H7 (cell line): ENCODE results near the gene ERGIC3. TPM values are rescaled to one million over a fixed set of nuclear protein-coding genes. Genes with fewer than 3 reads are reported as not detected.

ENCODE experiments used
- DNase-seq: peaks from one replicate; pipeline ENCODE4 v3.0.0; 2012
- H3K27me3 ChIP-seq: 2 replicates; pipeline ENCODE4 v1.6.0; 2011; ENCODE audit warnings: mild to moderate bottlenecking, low read length; ENCODE audit not compliant: control insufficient read depth, insufficient read depth
- H3K36me3 ChIP-seq: replicated peaks from 2 replicates; pipeline ENCODE4 v1.5.1; 2011; ENCODE audit warnings: low read length; ENCODE audit not compliant: control insufficient read depth, insufficient read depth
- H3K4me3 ChIP-seq: 2 replicates; pipeline ENCODE4 v1.5.1; 2011; ENCODE audit warnings: low read depth, mild to moderate bottlenecking, control low read depth, low read length, moderate library complexity; ENCODE audit not compliant: insufficient read depth
- total RNA-seq: library from RNA; depleted of rRNA; stranded (reverse); fragments of >200 nt; shearing (Covaris generic); gene quantifications from 2 replicates; pipeline ENCODE4 v1.2.3, GENCODE V29; 2014

Gene ERGIC3
- total RNA-seq, 1 experiment from 2014 or later, result 213 TPM

DNA sequence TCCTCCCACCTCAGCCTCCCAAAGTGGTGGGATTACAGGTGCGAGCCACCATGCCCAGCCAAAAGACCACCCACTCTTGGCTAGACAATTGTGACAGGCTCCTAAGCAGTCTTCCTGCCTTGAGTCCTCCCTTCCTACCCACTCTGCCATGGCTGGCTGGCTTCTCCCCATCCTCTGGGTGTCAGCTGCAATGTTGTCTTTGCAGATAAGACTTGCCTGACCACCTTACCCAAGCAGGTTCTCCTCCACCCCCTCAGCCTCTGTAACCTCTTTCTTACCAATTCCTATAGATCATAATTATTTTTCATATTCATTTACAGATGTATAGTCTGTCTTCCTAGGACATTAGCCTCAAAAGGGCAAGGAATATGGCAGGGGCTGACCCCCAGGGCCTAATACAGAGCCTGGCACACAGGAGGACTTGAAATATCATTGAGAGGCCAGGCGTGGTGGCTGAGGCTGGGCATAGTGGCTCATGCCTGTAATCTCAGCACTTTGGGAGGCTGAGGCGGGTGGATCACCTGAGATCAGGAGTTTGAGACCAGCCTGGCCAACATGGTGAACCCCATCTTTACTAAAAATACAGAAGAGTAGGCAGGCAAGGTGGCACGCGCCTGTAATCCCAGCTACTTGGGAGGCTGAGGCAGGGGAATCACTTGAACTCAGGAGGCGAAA, 45.0 kb downstream of the ERGIC3 start:
- no peak for DNase-seq
- H3K27me3 ChIP-seq, result no peaks in the 10 kb centered on the region
- no peak overlapping the region for H3K4me3 ChIP-seq
- no peaks in the 10 kb centered on the region for H3K36me3 ChIP-seq

DNA sequence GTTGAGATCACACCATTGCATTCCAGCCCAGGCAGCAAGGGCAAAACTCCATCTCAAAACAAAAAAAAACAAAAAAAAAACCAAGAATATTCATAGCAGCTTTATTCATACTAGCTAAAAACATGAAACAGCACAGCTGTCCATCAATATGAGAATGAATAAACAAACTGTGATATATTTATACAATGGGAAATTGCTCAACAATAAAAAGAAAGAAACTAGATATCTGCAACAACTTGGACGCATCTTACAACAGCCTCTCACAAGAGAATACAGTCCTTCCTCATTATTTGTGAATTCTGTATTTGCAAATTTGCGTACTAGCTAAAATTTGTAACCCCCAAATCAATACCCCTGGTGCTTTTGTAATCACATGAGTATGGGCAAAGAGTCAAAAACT, 45.6 kb downstream of the ERGIC3 start:
- no peak for DNase-seq
- no peaks in the 10 kb centered on the region for H3K36me3 ChIP-seq
- H3K27me3 ChIP-seq, result no peaks in the 10 kb centered on the region
- H3K4me3 ChIP-seq, result no peak overlapping the region

DNA sequence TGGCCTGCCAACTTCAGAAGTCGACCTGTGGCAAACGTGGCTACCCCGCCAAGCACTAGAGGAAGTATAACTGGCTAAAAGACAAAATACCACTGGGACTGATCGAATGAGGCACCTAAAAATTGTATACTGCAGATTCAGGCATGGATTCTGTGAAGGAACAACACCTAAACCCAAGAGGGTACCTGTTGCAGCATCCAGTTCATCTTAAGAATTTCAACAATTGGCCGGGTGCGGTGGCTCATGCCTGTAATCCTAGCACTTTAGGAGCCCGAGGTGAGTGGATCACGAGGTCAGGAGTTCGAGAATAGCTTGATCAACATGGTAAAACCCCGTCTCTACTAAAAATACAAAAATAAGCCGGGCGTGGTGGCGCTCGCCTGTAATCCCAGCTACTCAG, 46.5 kb downstream of the ERGIC3 start:
- no peak for DNase-seq
- H3K36me3 ChIP-seq, result no peaks in the 10 kb centered on the region
- H3K4me3 ChIP-seq, result no peak overlapping the region
- no peaks in the 10 kb centered on the region for H3K27me3 ChIP-seq

DNA sequence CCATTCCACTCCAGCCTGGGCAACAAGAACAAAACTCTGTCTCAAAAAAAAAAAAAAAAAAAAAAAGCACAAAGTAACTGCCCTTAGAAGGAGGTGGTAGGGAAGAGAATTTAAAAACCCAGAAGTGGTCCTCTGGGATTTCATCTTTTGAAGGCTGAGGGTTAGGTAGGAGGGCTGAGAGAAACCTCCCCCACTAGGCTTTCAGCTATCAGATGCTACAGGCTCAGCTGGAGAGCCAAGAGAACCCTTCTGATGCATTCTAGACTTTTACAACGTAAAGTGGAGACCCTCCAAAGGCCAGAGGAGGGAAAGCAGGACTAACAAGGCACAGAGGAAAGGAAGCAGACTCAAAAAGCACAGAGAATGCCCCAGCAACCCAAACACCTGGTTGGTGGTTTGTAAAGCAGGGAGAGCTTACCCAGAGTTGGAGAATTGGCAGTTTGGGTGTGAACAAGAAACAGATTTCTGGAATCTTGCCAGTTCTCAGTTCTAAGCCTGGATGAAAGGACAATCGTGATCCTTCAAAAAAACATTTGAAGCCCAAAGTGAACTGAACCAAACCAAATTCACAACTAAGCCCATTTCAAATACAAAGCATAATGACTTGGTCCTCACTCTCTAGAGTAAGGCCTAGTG, 50.6 kb downstream of the ERGIC3 start:
- Histone ChIP-seq H3K36me3 (no peaks in the 10 kb centered on the region), H3K27me3 (no peaks in the 10 kb centered on the region), H3K4me3 (no peak overlapping the region)
- no peak for DNase-seq

DNA sequence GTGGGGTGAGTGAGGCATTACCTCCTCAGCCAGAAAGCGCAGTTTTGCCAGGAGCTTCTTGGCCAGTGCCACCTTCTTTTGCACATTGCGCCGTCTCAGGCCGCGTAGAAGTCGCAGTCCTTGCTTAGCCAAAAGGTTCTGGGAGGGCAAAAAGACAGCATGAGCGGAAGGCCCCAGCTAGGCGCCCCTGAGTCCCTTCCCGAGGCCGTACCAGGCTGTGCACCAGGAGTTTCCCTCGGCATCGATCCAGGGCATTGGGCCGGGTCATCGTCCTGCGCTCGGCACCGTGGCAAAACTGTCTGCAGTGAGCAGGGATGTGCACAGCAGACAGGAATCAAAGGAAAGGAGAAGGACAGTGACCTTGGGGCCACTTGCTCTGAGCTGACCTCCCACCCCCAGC, 53.6 kb downstream of the ERGIC3 start:
- H3K4me3 ChIP-seq, result no peak overlapping the region
- H3K27me3 ChIP-seq, result peaks cover 13% of the 10 kb centered on the region
- H3K36me3 ChIP-seq, result no peaks in the 10 kb centered on the region
- DNase-seq, result no peak

DNA sequence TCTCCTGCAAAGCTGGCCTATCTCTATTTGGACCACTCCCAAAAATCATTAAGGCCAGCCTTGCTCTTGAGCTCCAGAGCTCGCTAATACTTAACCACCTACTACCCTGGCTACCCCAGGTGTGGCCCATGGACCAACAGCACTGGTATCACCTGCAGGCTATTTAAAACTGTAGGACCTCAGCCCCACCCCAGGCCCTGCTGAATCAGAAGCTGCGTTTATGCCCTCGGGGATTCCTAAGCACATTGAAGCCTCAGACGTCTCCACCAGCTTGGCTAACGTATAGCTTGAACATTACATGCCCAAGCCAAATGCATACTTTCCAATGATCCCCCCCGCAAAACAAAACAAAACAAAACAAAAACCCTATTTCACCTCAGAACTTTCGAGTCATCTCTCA, 54.0 kb downstream of the ERGIC3 start:
- H3K4me3 ChIP-seq, result no peak overlapping the region
- H3K36me3 ChIP-seq, result no peaks in the 10 kb centered on the region
- no peak for DNase-seq
- peaks cover 17% of the 10 kb centered on the region for H3K27me3 ChIP-seq

DNA sequence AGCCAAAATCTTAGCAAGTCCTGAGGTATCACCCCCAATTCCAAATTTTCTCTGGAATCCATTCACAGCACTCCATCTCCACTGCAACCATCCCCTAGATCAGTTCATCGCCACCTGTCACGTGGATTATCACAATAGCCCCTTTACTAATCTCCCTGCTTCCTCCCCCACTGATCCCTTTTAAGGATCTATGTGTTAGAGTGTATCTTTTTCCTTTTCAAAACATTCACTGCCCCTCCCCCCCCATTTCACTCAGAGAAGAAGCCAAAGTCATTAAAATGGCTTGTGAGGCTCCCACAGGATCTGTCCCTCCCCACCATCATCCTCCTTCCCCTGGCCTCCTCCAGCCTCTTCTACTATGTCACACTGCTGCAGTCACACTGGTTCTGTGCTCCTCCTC, 55.3 kb downstream of the ERGIC3 start:
- DNase-seq, result no peak
- no peaks in the 10 kb centered on the region for H3K36me3 ChIP-seq

DNA sequence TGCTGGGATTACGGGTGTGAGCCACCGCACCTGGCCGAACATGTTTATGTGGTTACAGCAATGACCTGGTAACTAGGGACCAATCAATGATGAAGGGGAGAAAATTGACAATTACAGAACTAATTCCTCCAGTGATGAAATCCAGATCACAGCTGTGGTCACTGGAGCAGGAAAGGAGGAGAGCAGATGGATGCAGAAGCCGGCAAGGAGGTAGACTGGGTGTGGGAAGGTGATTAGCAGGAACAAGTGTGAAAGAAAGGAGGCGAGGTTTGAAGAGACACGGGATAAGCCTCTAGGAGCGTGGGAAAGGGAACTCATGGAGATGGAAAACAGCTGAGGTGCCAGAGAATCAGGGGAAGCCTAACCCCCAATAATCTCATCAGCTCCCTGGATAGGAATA, 56.6 kb downstream of the ERGIC3 start:
- peaks cover 43% of the 10 kb centered on the region for H3K27me3 ChIP-seq
- H3K4me3 ChIP-seq, result no peak overlapping the region
- no peaks in the 10 kb centered on the region for H3K36me3 ChIP-seq
- DNase-seq, result no peak

More for the DNA sequence above, 55.3 kb downstream of the ERGIC3 start:
- H3K27me3 ChIP-seq, result peaks cover 30% of the 10 kb centered on the region
- no peak overlapping the region for H3K4me3 ChIP-seq

DNA sequence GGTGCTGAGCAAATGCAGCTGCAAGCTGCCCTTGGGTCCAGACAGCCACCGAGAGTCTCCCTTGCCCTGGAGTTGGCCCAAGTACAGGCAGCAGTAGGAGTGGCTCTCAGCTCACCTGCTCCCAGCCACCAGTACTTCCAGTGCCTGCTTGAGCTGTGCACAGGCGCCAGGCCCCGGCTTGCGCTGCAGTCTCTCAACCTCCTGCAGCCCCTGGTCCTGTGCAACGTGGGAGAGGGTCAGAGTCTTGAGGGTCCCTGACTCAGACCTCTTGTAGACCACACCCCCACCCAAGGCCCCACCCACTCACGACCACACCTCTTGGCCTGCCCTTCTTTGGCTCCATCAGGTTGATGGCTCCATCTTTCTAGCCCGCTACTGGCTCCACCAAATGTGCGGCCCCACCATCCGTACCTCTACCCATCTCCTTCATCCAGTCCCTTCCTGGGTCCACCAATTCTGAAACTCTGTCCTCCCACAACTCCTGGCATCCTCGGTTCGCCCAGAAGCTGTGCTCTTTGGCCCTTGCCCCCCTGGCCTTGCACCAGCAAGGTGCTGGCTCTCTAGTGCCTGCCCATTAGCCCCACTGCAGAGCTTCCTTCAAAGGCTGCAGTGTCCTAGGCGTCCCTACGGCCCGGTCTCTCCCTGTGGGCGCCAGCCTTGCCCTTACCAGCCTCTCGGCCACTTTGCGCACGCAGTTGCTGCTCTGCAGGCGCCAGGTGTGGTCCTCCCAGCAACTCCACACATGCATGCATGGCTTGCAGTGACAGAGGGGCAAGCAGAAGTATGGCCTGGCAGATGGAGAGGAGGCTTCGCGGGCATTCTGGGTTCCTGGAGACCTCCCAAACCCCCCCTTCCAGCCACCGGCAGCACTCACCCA, 57.3 kb downstream of the ERGIC3 start:
- H3K27me3 ChIP-seq, result peaks cover 48% of the 10 kb centered on the region
- H3K36me3 ChIP-seq, result no peaks in the 10 kb centered on the region
- DNase-seq, result peak; percentile 65
- H3K4me3 ChIP-seq, result no peak overlapping the region

DNA sequence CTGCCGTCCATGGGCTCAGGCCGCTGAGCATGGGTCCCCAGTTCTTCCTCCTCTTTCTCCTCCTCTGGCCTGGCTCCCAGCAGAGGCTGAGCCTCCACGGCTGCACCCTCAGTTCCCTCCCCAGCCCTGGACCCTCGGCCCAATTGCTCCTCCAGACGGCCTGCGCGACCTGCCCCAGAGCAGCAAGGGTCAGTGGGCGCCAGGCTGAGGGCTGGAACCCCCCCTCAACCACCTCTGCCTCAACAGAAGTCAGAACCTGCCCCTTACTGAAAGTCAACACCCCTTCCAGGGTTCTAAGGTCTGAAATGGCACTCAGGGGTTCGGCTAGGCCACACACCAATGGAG, 57.9 kb downstream of the ERGIC3 start:
- Histone ChIP-seq H3K27me3 (peaks cover 48% of the 10 kb centered on the region), H3K36me3 (no peaks in the 10 kb centered on the region), H3K4me3 (no peak overlapping the region)
- no peak for DNase-seq

DNA sequence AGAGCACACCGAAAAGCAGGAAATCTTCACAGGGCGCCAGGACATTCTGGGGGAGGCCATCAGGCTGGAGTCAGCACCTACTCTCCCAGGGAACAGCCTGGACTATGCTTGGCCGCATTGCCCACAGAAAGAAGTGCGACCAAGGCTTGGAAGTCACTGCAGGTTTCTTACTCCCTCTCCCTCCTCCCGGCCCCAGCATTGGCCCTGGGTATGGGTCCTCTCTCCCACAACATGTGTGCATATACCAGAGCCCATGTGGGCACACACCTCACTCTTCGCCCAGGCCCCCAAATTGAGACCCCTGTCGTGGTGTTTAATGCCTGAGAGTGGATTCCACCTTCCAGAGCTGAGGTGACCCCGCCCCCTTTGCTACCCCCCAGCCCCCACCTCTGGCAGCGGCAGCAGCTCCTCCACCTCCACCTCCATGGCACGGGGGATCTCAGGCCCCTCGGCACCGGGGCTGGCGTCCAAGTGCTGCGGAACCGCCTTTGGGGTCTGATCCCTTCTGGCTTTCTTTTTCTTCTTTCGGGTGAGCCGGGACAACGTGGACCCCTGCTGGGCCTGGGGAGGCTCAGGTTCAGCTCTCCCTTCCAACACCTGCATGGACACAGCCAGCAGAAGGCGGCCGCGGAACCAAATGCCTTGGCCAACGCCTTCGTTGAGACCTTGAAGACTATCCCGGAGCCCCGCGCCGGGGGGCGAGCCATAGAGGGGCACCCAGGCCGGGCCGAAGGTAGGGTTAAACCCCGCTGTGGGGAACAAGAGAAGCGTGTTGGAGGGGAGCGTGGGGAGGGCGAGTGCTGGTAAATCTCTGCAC, 58.5 kb downstream of the ERGIC3 start:
- peaks cover 48% of the 10 kb centered on the region for H3K27me3 ChIP-seq
- H3K36me3 ChIP-seq, result no peaks in the 10 kb centered on the region
- DNase-seq, result peak; percentile 74
- H3K4me3 ChIP-seq, result peak overlapping the region; percentile 55

DNA sequence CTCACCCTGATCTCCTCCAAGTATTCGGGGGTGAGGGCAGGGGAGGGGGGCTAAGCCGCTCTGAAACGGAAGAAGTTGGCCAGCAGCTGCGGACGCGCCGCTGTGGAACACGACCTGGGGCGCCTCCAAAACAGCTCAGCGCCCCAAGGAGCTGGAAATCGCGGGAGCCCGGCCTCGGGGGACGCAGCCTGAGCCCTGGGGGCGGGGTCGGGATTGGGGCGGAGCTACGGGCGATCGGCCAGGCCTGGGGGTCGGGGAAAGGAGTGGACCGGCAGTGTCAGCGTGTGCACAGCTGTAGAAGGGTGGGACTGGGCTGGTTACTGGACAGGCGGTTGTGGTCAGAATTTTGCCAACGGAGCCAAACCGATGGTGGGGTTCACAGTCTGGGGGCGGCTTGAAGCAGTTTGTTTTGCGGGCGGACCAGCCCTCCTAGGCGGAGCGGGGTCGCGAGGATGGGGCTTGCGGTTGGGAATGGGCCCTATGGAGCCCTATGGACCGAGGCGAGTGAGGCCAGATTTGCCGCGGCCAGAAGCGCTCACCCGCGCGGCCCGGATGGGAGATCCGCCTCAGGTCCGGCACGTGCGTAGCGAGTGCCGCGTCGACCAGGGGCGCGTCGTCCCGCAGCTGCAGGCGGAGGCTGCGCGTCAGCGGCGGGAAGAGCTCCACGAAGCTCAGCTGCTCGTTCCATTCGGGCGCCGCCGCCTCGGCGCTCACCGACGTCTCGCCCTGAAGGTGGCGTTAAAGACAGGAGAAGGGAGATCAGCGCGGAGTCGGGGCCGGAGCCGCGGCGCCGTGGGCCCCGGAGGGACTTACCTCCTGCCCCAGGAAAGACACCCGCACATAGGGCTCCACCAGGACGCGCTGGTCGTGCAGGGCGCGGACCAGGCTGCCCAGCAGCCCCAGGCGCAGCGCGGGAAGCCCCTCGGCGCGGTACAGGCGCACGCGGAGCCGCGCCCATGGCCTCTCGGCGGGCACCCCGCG, 59.4 kb downstream of the ERGIC3 start:
- peak overlapping the region; percentile 55 for H3K4me3 ChIP-seq
- peak; percentile 93 for DNase-seq
- H3K36me3 ChIP-seq, result no peaks in the 10 kb centered on the region
- peaks cover 48% of the 10 kb centered on the region for H3K27me3 ChIP-seq

DNA sequence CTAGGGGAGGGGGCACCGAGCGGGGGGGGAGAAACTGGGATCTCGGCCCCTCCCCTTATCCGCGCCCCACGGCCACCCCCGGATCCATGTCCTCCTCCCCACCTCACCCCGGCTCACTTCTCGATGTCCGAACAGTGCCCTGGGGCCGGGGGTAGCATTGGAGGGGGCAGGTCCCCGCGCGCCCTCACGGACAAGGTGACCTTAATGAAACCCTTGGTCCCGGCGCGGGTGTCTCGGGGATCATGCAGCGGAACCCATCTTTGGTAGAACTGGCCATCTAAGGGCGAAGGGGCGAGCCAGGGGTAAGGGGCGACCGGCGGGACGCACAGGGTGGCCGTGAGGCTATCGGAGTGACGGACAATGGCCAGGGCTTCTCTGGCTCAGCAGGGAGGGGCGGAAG, 60.1 kb downstream of the ERGIC3 start:
- peak; percentile 71 for DNase-seq
- Histone ChIP-seq H3K36me3 (no peaks in the 10 kb centered on the region), H3K4me3 (peak overlapping the region; percentile 55), H3K27me3 (peaks cover 48% of the 10 kb centered on the region)
